Raji (cell line): ENCODE measurements around the gene FOXP1.

Experiments used
- POLR2A ChIP-seq: IDR thresholded peaks from 2 replicates; pipeline ENCODE4 v1.6.1; 2011; ENCODE audit warnings: low read depth, low read length, control low read depth; ENCODE audit not compliant: insufficient read depth

The FOXP1 gene

GRCh38 chr3:71432044-71432975 is 151.2 kb downstream of the FOXP1 start:
- no peak for TF ChIP-seq POLR2A

GRCh38 chr3:71430941-71431552 is 152.5 kb downstream of the FOXP1 start:
- no peak for TF ChIP-seq POLR2A

- no peak for TF ChIP-seq POLR2A
These were observed 153.9 kb downstream of the FOXP1 start for GRCh38 chr3:71429597-71429988.

GRCh38 chr3:71428841-71429596 is 154.5 kb downstream of the FOXP1 start:
- TF ChIP-seq POLR2A, result no peak

DNA sequence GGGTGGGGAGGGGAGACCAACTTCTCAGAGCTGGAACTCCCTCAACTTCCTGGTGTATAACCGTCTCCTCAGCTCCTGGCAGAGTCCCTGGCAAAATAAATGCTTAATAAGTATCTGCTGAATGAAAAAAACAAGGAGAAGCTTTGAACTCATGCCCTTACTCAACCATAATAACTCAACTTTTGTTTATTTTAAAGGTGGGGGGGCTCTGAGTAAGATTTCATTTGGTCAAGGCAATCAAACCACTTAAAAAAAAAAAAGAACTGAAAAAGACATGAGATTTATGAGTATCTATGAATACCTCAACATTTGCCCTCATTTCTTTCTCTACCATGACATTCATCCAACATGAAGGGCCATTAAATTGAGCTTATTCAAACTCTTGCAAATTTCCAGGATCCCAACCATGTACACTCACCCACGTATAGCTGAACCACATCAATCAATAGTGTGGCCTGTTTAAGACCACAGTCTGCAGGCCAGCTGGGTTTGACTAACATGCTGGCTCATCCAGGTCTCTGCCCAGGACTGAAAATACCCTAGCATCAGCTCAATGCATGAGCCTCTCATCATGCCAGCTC is 157.9 kb downstream of the FOXP1 start:
- no peak for TF ChIP-seq POLR2A

GRCh38 chr3:71423151-71423906 is 160.2 kb downstream of the FOXP1 start:
- TF ChIP-seq POLR2A, result no peak

- TF ChIP-seq POLR2A, result 0 out of 2 replicates have a peak, but pooled peaks have one; percentile 15
These were observed 161.5 kb downstream of the FOXP1 start for GRCh38 chr3:71421820-71422566.

GRCh38 chr3:71421475-71421819 is 162.1 kb downstream of the FOXP1 start:
- TF ChIP-seq POLR2A, result no peak

DNA sequence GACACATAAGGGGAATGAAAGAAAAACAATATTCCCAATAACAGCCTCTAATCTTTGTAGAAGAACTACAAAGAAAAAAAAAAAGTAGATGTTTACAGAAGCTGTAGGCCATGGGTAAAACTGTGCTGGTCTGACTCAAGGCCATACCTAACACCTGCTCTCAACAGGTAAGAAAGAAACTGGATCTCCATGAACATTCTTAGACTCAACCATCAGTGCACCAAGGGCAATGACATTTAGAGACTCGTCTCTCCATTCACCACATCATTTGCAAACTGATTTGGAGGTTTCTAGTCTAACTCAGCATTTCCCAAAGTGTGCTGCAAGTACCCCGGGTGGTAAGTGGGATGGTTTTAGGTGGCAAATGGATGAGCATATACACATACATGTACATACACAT is 164.2 kb downstream of the FOXP1 start:
- no peak for TF ChIP-seq POLR2A

DNA sequence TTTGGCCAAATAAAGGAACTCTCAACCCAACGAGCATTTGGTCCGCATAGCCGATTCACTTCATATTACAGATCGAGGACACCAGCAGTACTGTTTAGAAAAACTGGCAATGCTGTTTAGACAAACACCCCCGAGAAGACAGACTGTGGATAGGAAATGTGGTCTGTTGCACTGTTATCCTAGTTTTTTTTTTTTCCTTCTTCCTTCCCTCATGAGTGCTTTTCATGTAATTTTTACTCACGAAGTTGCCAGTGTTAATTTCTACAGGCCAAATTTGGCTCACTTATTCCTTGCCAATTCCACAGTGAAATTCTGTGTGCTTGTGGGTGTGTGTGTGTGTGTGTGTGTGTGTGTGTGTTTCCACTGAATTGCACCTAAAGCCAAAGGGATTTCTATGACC is 165.7 kb downstream of the FOXP1 start:
- TF ChIP-seq POLR2A, result no peak

DNA sequence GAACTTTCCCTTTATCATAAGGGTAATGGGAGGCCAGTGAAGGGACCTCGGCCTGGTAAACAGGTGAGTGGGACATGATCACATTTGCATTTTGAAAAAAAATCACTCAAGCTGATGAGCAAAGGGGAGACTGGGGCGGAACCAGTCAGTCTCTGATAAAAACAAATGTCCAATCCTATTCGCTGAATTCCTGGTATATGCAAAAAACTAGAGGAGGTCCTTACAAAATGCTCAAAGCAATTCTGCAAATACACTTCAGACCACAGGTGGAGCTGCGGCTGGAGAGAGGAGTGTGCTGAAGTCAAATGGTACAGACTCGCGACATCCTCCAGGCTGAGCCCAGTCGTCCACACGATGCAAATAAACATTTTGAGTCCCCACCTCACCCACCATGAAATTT is 166.7 kb downstream of the FOXP1 start:
- no peak for TF ChIP-seq POLR2A

GRCh38 chr3:71415681-71416122 is 167.8 kb downstream of the FOXP1 start:
- TF ChIP-seq POLR2A, result no peak

DNA sequence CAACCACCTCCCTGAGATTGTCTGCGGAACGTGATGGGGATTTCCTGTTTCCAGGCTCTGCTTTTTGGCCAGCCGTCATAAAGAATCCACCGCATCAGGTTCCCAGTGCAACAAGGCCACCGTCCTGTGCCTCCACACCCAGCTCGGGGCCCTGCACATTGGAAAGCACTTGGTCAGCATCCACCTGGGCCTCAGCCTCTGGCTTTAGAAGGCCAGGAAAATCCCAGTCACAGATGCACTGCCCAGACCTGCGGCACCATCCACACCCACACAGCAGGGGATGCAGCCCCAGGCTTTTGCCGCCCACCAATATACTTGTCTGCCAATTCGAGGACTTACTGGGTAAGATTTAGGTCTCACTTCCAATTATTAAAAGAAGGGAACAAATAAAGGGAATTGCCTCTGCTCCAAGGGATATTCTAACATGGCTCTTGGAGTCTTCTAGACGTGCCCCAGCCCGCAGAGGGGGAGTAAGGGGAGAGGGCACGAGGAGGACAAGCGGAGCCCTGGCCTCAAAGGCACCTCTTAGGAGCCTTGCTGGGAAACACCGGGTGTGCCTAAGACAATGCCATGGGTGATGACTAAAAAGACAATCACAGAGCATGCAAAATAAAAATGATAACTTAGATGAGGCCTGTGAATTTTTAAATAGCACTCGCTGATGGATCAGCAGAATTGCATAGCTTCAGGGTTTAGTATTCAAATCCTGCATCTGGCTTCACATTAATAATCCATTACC is 169.2 kb downstream of the FOXP1 start:
- no peak for TF ChIP-seq POLR2A
